GM21423 (cell line): ENCODE results near the gene LPCAT1.
"Not testable (repeated sequence)": the region's sequence is repeated elsewhere in the genome, so short reads cannot be mapped to it uniquely, and the experiment has no call there.

ENCODE experiments used
- ATAC-seq: cut with Tn5 transposase; IDR thresholded peaks from one replicate; pipeline ENCODE4 v1.9.1; 2021; ENCODE audit warnings: mild to moderate bottlenecking, moderate library complexity; ENCODE audit not compliant: unreplicated experiment

LPCAT1 gene

GRCh38 chr5:1523480-1523792 lies 324 bp downstream of the LPCAT1 start:
- peak; percentile 30 for ATAC-seq

- peak; percentile 7 for ATAC-seq
Measured at GRCh38 chr5:1522601-1523479, 920 bp downstream of the LPCAT1 start.

DNA sequence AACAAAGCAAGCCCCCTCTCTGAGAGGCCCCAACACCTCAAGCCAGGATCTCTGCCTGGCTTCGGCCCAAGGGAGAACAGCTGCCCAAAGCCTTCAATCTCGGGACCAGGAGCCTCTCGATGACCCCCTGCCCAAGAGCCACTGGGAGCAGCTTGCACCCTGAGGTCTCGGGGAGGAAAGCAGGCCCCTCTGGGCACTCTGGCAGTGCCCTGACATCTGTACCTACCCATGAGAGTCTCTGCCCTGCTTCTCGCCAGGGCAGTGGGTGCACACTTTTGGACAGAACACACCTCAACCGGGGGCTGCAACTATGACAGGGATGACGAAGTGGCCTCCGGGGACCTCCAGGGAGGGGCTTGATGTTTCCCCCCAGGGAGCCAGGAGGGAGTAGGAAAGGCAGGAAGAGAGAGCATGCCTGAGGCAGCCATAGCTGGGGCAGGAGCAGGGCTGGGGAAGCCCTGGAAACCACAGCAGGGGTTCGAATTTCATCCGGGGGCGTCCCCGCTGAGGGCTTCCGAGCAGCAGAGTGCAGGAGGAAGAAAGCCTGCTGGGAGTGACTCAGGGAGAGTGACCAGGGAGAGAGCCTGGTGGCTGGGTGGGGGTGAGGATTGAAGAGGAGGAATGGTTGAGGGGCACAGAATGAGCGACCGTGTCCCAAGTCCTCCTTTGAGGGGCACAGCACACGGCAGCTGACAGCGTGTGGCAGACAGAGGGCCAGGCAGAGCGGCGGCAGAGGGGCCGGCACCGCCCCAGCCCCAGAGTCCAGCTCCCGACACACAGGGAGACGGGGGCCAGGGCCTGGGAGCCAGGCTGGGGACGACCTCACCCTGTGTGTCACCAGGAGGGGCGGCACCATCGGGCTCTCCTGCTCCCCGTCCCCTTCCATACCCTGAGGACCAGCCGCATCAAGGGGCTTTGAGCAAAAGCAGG lies 1.8 kb downstream of the LPCAT1 start:
- ATAC-seq, result no peak

DNA sequence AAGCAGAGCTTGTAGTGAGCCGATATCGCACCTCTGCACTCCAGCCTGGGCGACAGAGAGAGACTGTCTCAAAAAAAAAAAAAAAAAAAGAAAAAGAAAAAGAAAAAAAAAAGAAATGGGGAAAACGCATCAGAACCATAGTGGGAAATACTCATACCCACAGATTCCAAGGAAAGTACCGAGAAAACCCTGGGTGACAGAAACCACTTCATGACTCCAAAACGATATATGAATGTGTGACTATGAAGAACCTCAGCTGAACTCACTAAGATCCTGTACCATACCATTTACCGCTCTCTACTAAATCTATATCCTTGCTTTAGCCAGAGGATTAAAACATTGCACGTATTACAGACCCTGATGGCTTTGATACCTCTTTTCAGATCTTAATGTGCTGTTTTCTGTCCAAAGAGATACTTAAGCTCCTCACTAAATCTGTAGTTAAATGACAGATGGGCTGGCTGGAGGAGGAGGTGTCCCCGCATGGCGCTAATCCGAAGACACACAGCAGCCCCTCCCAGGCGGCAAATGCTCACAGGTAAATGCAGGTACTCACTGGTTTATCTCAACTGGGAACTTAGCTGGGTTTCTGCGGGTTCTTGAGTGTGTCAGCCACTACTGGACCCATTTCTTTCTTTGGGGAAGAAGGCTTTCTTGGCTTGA lies 2.8 kb downstream of the LPCAT1 start:
- ATAC-seq, result no peak

- no peak for ATAC-seq
Measured at GRCh38 chr5:1519631-1520210, 4.0 kb downstream of the LPCAT1 start.

GRCh38 chr5:1517838-1518237 lies 5.9 kb downstream of the LPCAT1 start:
- ATAC-seq, result no peak

DNA sequence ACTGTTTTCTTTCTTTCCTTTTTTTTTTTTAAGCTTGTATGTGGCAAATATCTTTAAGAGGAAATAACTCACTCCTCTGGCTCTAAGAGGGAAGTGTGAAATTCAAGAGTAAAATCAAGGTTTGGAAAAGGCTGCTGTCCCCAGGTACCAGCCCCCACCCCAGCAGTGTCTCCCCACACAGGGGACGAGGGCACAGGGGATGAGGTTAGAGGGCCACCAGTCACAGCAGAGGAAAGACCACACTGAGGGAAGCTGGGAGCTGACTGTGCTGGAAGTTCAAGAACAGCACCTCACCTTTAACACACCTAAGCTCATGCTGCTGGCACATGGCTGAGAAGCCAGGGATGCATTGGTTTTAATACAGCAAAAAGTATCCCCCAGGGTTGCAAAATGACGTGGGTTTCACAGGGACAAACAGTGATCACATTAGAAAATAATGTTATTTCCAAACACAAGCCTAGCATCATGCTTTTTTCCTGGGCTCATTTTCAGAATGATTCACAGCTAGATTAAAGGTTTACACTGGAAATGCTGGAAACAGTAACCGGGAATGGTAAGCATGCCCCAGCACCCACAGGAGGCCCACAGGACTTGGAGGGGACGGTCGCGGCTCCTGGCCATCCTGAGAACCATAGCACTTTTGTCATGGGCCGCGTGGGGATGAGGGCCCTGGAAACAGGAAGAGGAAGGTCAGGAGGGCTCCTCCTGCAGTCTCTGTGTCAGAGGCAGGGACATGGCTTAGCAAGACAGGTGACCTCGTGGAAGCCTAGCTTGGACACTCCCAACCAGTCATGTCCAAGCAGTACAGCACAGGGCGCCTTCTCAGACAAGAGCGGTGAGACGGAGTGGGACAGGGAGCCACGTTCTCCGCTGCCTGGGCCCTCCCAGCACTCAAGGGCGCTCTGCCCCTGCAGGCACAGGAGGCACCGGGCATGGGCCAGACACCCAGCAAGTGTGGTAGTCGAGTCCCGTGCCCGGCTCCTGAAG lies 6.9 kb downstream of the LPCAT1 start:
- no peak for ATAC-seq

GRCh38 chr5:1515921-1516571 lies 7.7 kb downstream of the LPCAT1 start:
- ATAC-seq, result no peak

DNA sequence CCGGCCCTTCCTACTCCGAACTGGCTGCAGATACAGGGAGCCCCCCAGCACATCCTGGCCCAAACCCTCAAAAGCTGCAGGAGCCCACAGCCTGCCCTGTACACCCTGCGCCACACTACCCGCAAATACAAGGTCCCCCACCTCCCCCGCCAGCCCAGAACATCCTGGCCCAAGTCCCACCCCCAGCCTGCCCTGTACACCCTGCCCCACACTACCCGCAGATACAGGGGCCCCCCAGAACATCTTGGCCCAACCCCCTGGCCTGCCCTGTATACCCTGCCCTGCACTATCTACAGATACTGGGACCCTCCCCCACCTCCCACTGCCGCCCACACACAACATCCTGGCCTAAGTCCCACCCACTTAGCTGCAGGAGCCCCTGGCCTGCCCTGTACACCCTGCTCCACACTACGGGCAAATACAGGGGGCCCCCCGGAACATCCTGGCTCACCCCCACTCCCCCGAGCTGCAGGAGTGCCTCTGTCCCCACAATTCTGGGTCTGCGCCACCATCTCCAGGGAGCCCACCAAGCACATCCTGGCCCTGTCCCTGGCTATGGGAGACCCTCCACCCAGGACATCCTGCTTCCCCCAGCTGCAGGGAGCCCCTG lies 8.3 kb downstream of the LPCAT1 start:
- no peak for ATAC-seq

- ATAC-seq, result not testable (repeated sequence)
Measured at GRCh38 chr5:1514819-1515310, 8.9 kb downstream of the LPCAT1 start.

DNA sequence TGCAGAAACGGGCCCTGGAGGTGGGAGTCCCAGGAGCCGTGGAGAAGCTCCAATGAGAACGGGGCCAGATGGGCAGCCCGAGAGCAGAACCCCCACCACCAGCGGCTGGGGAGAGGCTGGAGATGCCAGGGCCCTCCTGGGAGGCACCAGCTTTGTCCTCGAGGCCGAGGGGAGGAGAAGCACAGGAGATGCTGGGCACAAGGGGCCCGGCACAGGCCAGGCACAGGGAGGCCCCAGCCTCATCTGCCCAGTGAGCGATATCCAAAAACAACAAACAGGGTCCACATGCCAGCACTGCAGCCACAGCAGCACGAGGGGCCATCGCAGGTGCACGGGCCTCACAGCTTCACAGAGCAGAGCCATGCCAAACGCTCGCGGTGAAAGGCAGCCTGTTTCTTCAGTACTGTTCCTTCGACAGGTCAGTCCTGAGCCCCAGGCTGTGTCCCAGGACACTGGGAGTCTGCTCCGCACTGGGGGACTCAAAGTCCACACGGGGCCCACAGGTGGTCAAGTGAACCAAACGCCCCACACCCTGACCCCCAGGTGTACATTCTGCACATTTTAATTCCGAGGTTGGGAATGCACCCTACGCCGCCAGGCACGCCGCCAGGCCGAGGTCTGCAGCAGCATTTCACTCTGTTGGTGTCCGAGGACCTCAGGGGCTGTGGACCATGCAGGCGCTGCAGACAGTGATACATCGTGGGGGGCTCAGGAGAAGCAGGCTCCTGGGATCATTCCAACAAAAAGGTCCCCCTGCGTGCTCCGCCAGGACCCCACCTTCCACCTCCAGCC lies 9.5 kb downstream of the LPCAT1 start:
- no peak for ATAC-seq

DNA sequence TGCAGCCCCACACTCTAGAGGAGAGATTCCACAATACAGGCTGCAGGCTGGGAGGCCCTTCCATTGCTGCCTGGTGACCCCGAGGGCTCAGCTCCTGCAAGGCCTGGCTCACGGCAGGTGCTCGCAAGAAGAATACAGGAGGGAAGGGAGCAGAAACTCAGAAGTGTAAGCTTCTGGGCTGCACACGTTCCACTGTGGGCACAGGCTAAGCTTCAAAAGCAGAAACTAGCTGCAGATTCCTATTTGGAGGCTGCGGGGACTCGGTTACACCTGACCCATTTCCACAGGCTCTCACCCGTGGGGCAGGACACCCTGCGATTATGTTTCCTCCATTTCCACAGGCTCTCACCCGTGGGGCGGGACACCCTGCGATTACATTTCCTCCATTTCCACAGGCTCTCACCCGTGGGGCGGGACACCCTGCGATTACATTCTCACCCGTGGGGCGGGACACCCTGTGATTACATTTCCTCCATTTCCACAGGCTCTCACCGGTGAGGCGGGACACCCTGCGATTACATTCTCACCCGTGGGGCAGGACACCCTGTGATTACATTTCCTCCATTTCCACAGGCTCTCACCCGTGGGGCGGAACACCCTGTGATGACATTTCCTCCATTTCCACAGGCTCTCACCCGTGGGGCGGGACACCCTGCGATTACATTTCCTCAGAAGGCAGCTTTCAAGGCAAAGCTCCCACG lies 10.3 kb downstream of the LPCAT1 start:
- ATAC-seq, result no peak

GRCh38 chr5:1512541-1513291 lies 11.0 kb downstream of the LPCAT1 start:
- ATAC-seq, result no peak

DNA sequence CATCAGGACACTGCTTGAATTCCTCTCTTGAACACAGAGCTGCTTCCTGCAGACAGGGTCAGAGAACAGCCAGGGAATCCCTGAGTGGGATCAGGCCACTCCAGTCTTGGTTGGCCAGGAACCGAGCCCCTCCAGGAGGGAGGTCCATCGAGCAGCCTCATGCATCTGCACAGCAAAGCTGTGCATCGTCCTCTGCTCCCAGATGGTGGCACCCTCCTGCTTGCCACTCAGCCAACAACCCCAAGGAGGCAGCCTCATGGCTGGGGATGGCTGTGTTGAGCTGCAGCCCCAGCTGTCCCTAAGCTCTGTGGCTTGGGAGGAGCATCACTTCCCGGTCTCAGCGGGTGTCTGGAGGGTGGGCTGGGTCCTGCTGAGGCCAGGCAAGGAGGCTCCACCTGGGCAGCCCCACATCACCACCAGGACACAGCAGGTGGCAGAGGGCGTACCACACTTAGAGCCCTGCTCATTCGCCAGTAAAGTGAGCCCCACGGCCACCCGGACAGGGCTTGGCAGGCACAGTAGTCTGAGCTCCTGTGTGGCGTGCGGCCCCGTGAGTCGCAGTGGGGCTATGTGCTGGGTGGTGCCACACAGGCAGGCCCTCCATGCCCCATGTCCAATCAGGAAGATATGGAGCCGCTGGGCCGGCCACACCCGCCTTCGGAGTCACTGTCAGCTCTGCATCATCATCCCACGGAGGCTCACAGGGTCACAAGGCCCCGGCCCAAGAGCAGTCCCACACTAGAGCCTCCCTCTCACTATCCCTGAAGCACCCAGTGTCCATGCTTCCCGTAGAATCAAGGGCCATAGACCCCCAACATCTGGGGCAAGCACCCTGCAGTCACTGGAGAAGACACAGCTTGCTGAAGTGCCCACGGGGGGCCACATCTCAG lies 11.9 kb downstream of the LPCAT1 start:
- no peak for ATAC-seq

GRCh38 chr5:1511048-1511447 lies 12.7 kb downstream of the LPCAT1 start:
- no peak for ATAC-seq

GRCh38 chr5:1510631-1511030 lies 13.1 kb downstream of the LPCAT1 start:
- no peak for ATAC-seq
